GM23338 (cell line): Measurements from ENCODE around the gene NECTIN2. TPM values are rescaled to one million over a fixed set of nuclear protein-coding genes. Genes with fewer than 3 reads are reported as not detected.

ENCODE experiments used
- ATAC-seq: fragments of 200-7000 bp; cut with Tn5 transposase; 3 replicates; pipeline ENCODE4 v1.9.1; 2020
- DNase-seq: peaks from one replicate; pipeline ENCODE4 v3.0.0-alpha.2; 2015; ENCODE audit warnings: low spot score
- H2AFZ ChIP-seq: fragments of 200-600 bp; sonication (generic); 2 replicates; pipeline ENCODE4 v1.8.0; 2016; ENCODE audit warnings: antibody characterized with exemption, mild to moderate bottlenecking, moderate library complexity
- H3F3A ChIP-seq: fragments of 200-600 bp; sonication (generic); replicated peaks from 2 replicates; pipeline ENCODE4 v1.8.0; 2017; ENCODE audit warnings: antibody characterized with exemption, mixed run types, low read depth
- H3K27ac ChIP-seq: fragments of 200-600 bp; sonication (generic); 2 replicates; pipeline ENCODE4 v1.6.1; 2016; ENCODE audit warnings: low read depth
- H3K27me3 ChIP-seq: fragments of 200-600 bp; sonication (generic); 2 replicates; pipeline ENCODE4 v1.8.0; 2016; ENCODE audit warnings: mild to moderate bottlenecking, mixed run types, moderate library complexity; ENCODE audit not compliant: insufficient read depth
- H3K36me3 ChIP-seq: fragments of 200-600 bp; sonication (generic); 2 replicates; pipeline ENCODE4 v1.8.0; 2016; ENCODE audit warnings: mild to moderate bottlenecking; ENCODE audit not compliant: insufficient read depth
- H3K4me1 ChIP-seq: fragments of 200-600 bp; sonication (generic); 2 replicates; pipeline ENCODE4 v1.8.0; 2016; ENCODE audit warnings: mild to moderate bottlenecking, moderate library complexity; ENCODE audit not compliant: insufficient read depth
- H3K4me2 ChIP-seq: fragments of 200-600 bp; sonication (generic); 2 replicates; pipeline ENCODE4 v1.7.1; 2017; ENCODE audit warnings: mixed run types
- H3K4me3 ChIP-seq: fragments of 200-600 bp; sonication (generic); 2 replicates; pipeline ENCODE4 v1.6.1; 2016; ENCODE audit warnings: mixed run types
- H3K79me2 ChIP-seq: fragments of 200-600 bp; sonication (generic); replicated peaks from 2 replicates; pipeline ENCODE4 v1.8.0; 2017; ENCODE audit warnings: mild to moderate bottlenecking; ENCODE audit not compliant: insufficient read depth
- H3K9me2 ChIP-seq: fragments of 200-600 bp; sonication (generic); 2 replicates; pipeline ENCODE4 v1.8.0; 2017; ENCODE audit not compliant: insufficient read depth
- H4K20me1 ChIP-seq: fragments of 200-600 bp; sonication (generic); replicated peaks from 2 replicates; pipeline ENCODE4 v1.8.0; 2017; ENCODE audit warnings: mild to moderate bottlenecking; ENCODE audit not compliant: insufficient read depth
- H3K27ac Mint-ChIP-seq: 2 replicates; pipeline ENCODE4 v1.8.0; 2020; ENCODE audit warnings: inconsistent platforms, mild to moderate bottlenecking, moderate library complexity, mixed read lengths
- H3K27me3 Mint-ChIP-seq: 3 replicates; pipeline ENCODE4 v1.8.0; 2022; ENCODE audit warnings: low read depth, mild to moderate bottlenecking, moderate library complexity, mixed read lengths, inconsistent platforms; ENCODE audit not compliant: insufficient read depth, poor library complexity
- H3K36me3 Mint-ChIP-seq: 3 replicates; pipeline ENCODE4 v1.8.0; 2021; ENCODE audit warnings: low read depth, mild to moderate bottlenecking, inconsistent platforms, moderate library complexity, mixed read lengths
- H3K4me1 Mint-ChIP-seq: 3 replicates; pipeline ENCODE4 v1.8.0; 2020; ENCODE audit warnings: mild to moderate bottlenecking, inconsistent platforms, mixed read lengths
- H3K4me3 Mint-ChIP-seq: 3 replicates; pipeline ENCODE4 v1.8.0; 2021; ENCODE audit warnings: moderate library complexity, mild to moderate bottlenecking, inconsistent platforms, mixed read lengths
- H3K9me3 Mint-ChIP-seq: 3 replicates; pipeline ENCODE4 v1.8.0; 2020; ENCODE audit warnings: moderate library complexity, mild to moderate bottlenecking, inconsistent platforms, mixed read lengths
- EZH2 ChIP-seq: fragments of 200-600 bp; sonication (generic); IDR thresholded peaks from one replicate; pipeline ENCODE4 v1.8.0; 2017; ENCODE audit warnings: antibody characterized with exemption, mild to moderate bottlenecking, low read depth; ENCODE audit not compliant: unreplicated experiment
- JUNB ChIP-seq: IDR thresholded peaks from one replicate; pipeline ENCODE4 v1.6.1; 2016; ENCODE audit warnings: antibody characterized with exemption; ENCODE audit not compliant: unreplicated experiment
- NANOG ChIP-seq: IDR thresholded peaks from 2 replicates; pipeline ENCODE4 v1.6.1; 2016; ENCODE audit warnings: antibody characterized with exemption, borderline replicate concordance
- ZNF114 ChIP-seq: fragments of 250-450 bp; sonication (Bioruptor Pico); IDR thresholded peaks from 2 replicates; pipeline ENCODE4 v1.5.0; 2020; ENCODE audit warnings: mild to moderate bottlenecking, moderate library complexity
- ZNF331 ChIP-seq: fragments of 250-450 bp; sonication (Bioruptor Pico); IDR thresholded peaks from 2 replicates; pipeline ENCODE4 v1.5.0; 2020; ENCODE audit warnings: low read depth, mild to moderate bottlenecking, moderate library complexity
- polyA plus RNA-seq: library from polyadenylated mRNA; unstranded; fragments of >200 nt; fragmentation: Nextera tagmentation; extraction: Ambion mirVana; gene quantifications from 2 replicates; pipeline ENCODE4 v1.2.1, GENCODE V29; 2016
- total RNA-seq: library from RNA; depleted of rRNA; stranded (reverse); fragments of >200 nt; shearing (Covaris generic); gene quantifications from 2 replicates; pipeline ENCODE4 v1.2.3, GENCODE V29; 2014
- TF ChIP-seq, protein P1 (sequence below): IDR thresholded peaks from one replicate; pipeline ENCODE4 v1.6.1; 2018; ENCODE audit warnings: antibody characterized with exemption; ENCODE audit not compliant: unreplicated experiment
- TF ChIP-seq, protein P2 (sequence below): fragments of 250-450 bp; sonication (Bioruptor Pico); IDR thresholded peaks from 2 replicates; pipeline ENCODE4 v1.5.0; 2020; ENCODE audit warnings: mild to moderate bottlenecking, moderate library complexity
- TF ChIP-seq, protein P3 (sequence below): IDR thresholded peaks from 2 replicates; pipeline ENCODE4 v1.6.1; 2016; ENCODE audit warnings: antibody characterized with exemption

Gene NECTIN2
- total and polyA plus RNA-seq, 2 experiments from 2014 or later: 109 to 230 TPM

DNA sequence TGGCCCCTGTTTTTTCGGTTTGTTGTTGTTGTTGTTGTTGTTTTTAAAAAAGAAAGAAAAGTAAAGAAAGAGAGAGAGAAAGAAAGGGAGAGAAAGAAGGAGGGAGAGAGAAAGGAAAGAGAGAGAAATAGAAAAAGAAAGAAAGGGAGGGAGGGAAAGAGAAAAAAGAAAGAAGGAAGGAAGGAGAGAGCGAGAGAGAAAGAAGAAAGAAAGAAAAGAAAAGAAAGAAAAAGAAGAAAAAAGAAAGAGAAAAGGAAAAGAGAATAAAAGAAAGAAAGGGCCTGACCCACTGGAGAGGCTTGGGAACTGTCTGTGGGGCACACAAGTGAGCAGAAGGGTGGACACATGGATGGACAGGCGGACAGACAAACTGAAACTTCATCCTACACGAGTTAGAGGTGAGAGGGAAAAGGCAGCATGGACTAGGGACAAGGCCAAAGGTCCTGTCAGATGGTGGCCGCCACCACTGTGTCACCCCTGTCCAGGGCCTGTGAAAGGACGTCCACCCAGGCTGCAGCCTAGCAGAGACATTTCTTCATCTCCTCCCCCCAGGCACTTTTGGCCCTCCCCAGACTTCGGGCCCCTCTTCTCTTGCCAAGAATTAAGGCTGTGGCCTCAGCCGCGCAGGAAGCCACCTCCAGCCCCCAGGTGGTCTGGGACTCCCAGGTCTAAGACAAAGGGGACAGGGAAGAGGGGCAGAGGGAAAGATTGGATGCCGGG is 46.3 kb upstream of the NECTIN2 start:
- Histone ChIP-seq H3F3A (peaks cover 17% of the 10 kb centered on the region; the same call in 1 of the 2 replicates), H3K4me3 (no peak overlapping the region), H3K4me2 (no peak overlapping the region), H4K20me1 (no peaks in the 10 kb centered on the region), H3K9me2 (no peaks in the 10 kb centered on the region), H3K79me2 (no peaks in the 10 kb centered on the region), H3K27me3 (peaks cover 29% of the 10 kb centered on the region), H3K27ac (peak overlapping the region; percentile 81), H3K36me3 (no peaks in the 10 kb centered on the region), H3K4me1 (peaks cover 24% of the 10 kb centered on the region), H2AFZ (no peak overlapping the region)
- Mint-ChIP-seq H3K27ac (no peak overlapping the region; the same call in 1 of the 2 replicates), H3K4me3 (no peak overlapping the region; the same call in 2 of the 3 replicates), H3K27me3 (peaks cover 24% of the 10 kb centered on the region), H3K4me1 (peaks cover 21% of the 10 kb centered on the region), H3K9me3 (no peaks in the 10 kb centered on the region; the same call in 2 of the 3 replicates), H3K36me3 (peaks cover 46% of the 10 kb centered on the region)
- no peak for TF ChIP-seq ZNF114
- TF ChIP-seq ZNF331 (CRISPR knock-in tag): no peak
- TF ChIP-seq NANOG: no peak
- TF ChIP-seq, protein P1, sequence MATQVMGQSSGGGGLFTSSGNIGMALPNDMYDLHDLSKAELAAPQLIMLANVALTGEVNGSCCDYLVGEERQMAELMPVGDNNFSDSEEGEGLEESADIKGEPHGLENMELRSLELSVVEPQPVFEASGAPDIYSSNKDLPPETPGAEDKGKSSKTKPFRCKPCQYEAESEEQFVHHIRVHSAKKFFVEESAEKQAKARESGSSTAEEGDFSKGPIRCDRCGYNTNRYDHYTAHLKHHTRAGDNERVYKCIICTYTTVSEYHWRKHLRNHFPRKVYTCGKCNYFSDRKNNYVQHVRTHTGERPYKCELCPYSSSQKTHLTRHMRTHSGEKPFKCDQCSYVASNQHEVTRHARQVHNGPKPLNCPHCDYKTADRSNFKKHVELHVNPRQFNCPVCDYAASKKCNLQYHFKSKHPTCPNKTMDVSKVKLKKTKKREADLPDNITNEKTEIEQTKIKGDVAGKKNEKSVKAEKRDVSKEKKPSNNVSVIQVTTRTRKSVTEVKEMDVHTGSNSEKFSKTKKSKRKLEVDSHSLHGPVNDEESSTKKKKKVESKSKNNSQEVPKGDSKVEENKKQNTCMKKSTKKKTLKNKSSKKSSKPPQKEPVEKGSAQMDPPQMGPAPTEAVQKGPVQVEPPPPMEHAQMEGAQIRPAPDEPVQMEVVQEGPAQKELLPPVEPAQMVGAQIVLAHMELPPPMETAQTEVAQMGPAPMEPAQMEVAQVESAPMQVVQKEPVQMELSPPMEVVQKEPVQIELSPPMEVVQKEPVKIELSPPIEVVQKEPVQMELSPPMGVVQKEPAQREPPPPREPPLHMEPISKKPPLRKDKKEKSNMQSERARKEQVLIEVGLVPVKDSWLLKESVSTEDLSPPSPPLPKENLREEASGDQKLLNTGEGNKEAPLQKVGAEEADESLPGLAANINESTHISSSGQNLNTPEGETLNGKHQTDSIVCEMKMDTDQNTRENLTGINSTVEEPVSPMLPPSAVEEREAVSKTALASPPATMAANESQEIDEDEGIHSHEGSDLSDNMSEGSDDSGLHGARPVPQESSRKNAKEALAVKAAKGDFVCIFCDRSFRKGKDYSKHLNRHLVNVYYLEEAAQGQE: no peak
- TF ChIP-seq, protein P2, sequence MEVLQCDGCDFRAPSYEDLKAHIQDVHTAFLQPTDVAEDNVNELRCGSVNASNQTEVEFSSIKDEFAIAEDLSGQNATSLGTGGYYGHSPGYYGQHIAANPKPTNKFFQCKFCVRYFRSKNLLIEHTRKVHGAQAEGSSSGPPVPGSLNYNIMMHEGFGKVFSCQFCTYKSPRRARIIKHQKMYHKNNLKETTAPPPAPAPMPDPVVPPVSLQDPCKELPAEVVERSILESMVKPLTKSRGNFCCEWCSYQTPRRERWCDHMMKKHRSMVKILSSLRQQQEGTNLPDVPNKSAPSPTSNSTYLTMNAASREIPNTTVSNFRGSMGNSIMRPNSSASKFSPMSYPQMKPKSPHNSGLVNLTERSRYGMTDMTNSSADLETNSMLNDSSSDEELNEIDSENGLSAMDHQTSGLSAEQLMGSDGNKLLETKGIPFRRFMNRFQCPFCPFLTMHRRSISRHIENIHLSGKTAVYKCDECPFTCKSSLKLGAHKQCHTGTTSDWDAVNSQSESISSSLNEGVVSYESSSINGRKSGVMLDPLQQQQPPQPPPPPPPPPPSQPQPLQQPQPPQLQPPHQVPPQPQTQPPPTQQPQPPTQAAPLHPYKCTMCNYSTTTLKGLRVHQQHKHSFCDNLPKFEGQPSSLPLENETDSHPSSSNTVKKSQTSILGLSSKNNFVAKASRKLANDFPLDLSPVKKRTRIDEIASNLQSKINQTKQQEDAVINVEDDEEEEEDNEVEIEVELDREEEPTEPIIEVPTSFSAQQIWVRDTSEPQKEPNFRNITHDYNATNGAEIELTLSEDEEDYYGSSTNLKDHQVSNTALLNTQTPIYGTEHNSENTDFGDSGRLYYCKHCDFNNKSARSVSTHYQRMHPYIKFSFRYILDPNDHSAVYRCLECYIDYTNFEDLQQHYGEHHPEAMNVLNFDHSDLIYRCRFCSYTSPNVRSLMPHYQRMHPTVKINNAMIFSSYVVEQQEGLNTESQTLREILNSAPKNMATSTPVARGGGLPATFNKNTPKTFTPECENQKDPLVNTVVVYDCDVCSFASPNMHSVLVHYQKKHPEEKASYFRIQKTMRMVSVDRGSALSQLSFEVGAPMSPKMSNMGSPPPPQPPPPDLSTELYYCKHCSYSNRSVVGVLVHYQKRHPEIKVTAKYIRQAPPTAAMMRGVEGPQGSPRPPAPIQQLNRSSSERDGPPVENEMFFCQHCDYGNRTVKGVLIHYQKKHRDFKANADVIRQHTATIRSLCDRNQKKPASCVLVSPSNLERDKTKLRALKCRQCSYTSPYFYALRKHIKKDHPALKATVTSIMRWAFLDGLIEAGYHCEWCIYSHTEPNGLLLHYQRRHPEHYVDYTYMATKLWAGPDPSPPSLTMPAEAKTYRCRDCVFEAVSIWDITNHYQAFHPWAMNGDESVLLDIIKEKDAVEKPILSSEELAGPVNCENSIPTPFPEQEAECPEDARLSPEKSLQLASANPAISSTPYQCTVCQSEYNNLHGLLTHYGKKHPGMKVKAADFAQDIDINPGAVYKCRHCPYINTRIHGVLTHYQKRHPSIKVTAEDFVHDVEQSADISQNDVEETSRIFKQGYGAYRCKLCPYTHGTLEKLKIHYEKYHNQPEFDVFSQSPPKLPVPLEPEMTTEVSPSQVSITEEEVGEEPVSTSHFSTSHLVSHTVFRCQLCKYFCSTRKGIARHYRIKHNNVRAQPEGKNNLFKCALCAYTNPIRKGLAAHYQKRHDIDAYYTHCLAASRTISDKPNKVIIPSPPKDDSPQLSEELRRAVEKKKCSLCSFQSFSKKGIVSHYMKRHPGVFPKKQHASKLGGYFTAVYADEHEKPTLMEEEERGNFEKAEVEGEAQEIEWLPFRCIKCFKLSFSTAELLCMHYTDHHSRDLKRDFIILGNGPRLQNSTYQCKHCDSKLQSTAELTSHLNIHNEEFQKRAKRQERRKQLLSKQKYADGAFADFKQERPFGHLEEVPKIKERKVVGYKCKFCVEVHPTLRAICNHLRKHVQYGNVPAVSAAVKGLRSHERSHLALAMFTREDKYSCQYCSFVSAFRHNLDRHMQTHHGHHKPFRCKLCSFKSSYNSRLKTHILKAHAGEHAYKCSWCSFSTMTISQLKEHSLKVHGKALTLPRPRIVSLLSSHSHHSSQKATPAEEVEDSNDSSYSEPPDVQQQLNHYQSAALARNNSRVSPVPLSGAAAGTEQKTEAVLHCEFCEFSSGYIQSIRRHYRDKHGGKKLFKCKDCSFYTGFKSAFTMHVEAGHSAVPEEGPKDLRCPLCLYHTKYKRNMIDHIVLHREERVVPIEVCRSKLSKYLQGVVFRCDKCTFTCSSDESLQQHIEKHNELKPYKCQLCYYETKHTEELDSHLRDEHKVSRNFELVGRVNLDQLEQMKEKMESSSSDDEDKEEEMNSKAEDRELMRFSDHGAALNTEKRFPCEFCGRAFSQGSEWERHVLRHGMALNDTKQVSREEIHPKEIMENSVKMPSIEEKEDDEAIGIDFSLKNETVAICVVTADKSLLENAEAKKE (CRISPR knock-in tag): no peak
- TF ChIP-seq JUNB: no peak
- TF ChIP-seq, protein P3, sequence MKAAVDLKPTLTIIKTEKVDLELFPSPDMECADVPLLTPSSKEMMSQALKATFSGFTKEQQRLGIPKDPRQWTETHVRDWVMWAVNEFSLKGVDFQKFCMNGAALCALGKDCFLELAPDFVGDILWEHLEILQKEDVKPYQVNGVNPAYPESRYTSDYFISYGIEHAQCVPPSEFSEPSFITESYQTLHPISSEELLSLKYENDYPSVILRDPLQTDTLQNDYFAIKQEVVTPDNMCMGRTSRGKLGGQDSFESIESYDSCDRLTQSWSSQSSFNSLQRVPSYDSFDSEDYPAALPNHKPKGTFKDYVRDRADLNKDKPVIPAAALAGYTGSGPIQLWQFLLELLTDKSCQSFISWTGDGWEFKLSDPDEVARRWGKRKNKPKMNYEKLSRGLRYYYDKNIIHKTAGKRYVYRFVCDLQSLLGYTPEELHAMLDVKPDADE: no peak
- no peak for TF ChIP-seq EZH2
- ATAC-seq (no peak), DNase-seq (no peak)
